ENCODE measurements around the gene ITGB2. TPM values are rescaled to one million over a fixed set of nuclear protein-coding genes. Genes with fewer than 3 reads are reported as not detected.

ITGB2 gene
- total RNA-seq, 4 donors from 2014 or later: 20.2 to 46.8 (median 21.0) TPM

GRCh38 chr21:44850208-44850800 is 70.4 kb downstream of the ITGB2 start:
- H3K9me3 ChIP-seq: no peaks in the 10 kb centered on the region
- no peak overlapping the region for H3K4me3 ChIP-seq
- DNase-seq: no peak
- H3K36me3 ChIP-seq: no peaks in the 10 kb centered on the region
- H3K4me1 ChIP-seq: peaks cover 0 to 13% of the 10 kb centered on the region in 2 donors
- no peaks in the 10 kb centered on the region for H3K27me3 ChIP-seq
- intact Hi-C loops (cut with DNase I; ENCODE audit: low total_unique reads): no loop called here
- no peak for TF ChIP-seq CTCF (IDR thresholded peaks at IDR 0.05)
- no peak for TF ChIP-seq POLR2A (IDR thresholded peaks at IDR 0.05)
- no peak overlapping the region for H3K27ac ChIP-seq

- Histone ChIP-seq H3K9me3 (no peaks in the 10 kb centered on the region), H3K36me3 (no peaks in the 10 kb centered on the region), H3K4me3 (no peak overlapping the region), H3K27ac (no peak overlapping the region), H3K27me3 (no peaks in the 10 kb centered on the region), H3K4me1 (peaks cover 0 to 13% of the 10 kb centered on the region in 2 donors)
- intact Hi-C loops (cut with DNase I; ENCODE audit: low total_unique reads): no loop called here
- DNase-seq: no peak
- TF ChIP-seq CTCF (IDR thresholded peaks at IDR 0.05) (no peak), POLR2A (IDR thresholded peaks at IDR 0.05) (no peak)
Measured at GRCh38 chr21:44849616-44850130, 71.0 kb downstream of the ITGB2 start.

- Histone ChIP-seq H3K36me3 (no peaks in the 10 kb centered on the region), H3K4me3 (no peak overlapping the region), H3K4me1 (peaks cover 0 to 13% of the 10 kb centered on the region in 2 donors), H3K9me3 (no peaks in the 10 kb centered on the region), H3K27ac (no peak overlapping the region), H3K27me3 (no peaks in the 10 kb centered on the region)
- intact Hi-C loops (cut with DNase I; ENCODE audit: low total_unique reads): no loop called here
- TF ChIP-seq POLR2A (IDR thresholded peaks at IDR 0.05) (no peak), CTCF (IDR thresholded peaks at IDR 0.05) (no peak)
- no peak for DNase-seq
Measured at GRCh38 chr21:44848821-44849521, 71.7 kb downstream of the ITGB2 start.

- Histone ChIP-seq H3K27me3 (no peaks in the 10 kb centered on the region), H3K36me3 (no peaks in the 10 kb centered on the region), H3K27ac (no peak overlapping the region), H3K4me3 (no peak overlapping the region), H3K4me1 (peaks cover 0 to 13% of the 10 kb centered on the region in 2 donors), H3K9me3 (no peaks in the 10 kb centered on the region)
- no peak for DNase-seq
- intact Hi-C loops (cut with DNase I; ENCODE audit: low total_unique reads): no loop called here
- TF ChIP-seq POLR2A (IDR thresholded peaks at IDR 0.05): no peak
- TF ChIP-seq CTCF (IDR thresholded peaks at IDR 0.05): no peak
Measured at GRCh38 chr21:44847261-44848056, 73.2 kb downstream of the ITGB2 start.
